Central memory CD8-positive, alpha-beta T cell (primary cell): ENCODE results near the gene IL37.
"Not testable (repeated sequence)": the region's sequence is repeated elsewhere in the genome, so short reads cannot be mapped to it uniquely, and the experiment has no call there.

Experiments used
- ATAC-seq: fragments of 150-1000 bp; cut with Tn5 transposase; replicated peaks from 2 replicates; pipeline ENCODE4 v1.10.0; 2022; ENCODE audit warnings: mild to moderate bottlenecking, moderate FRiP score, moderate number of reproducible peaks; ENCODE audit not compliant: poor library complexity, severe bottlenecking; ENCODE audit errors: extremely low read depth
- DNase-seq, 2 donors: peaks; one replicate each; pipeline ENCODE4 v3.0.0; 2021; ENCODE audit warnings: low spot score in 2 of 2
- H3K27ac Mint-ChIP-seq: one replicate; pipeline ENCODE4 v1.8.0; 2022; ENCODE audit warnings: low read depth, mild to moderate bottlenecking, moderate library complexity, mixed read lengths
- H3K27me3 Mint-ChIP-seq: one replicate; pipeline ENCODE4 v1.8.0; 2022; ENCODE audit warnings: mixed read lengths
- H3K36me3 Mint-ChIP-seq: one replicate; pipeline ENCODE4 v1.8.0; 2022; ENCODE audit warnings: mild to moderate bottlenecking, moderate library complexity, mixed read lengths; ENCODE audit not compliant: insufficient read depth
- H3K4me1 Mint-ChIP-seq: one replicate; pipeline ENCODE4 v1.8.0; 2022; ENCODE audit warnings: mixed read lengths
- H3K4me3 Mint-ChIP-seq: one replicate; pipeline ENCODE4 v1.8.0; 2022; ENCODE audit warnings: mild to moderate bottlenecking, moderate library complexity, mixed read lengths
- H3K9me3 Mint-ChIP-seq: one replicate; pipeline ENCODE4 v1.8.0; 2022; ENCODE audit warnings: mixed read lengths

The IL37 gene

GRCh38 chr2:112918256-112918655 lies 7.3 kb downstream of the IL37 start:
- peaks cover 56% of the 10 kb centered on the region for H3K4me1 Mint-ChIP-seq
- no peaks in the 10 kb centered on the region for H3K9me3 Mint-ChIP-seq
- no peak for DNase-seq
- no peak for ATAC-seq
- H3K4me3 Mint-ChIP-seq, result no peak overlapping the region
- H3K27me3 Mint-ChIP-seq, result no peaks in the 10 kb centered on the region
- H3K27ac Mint-ChIP-seq, result peak overlapping the region; percentile 92
- no peaks in the 10 kb centered on the region for H3K36me3 Mint-ChIP-seq

DNA sequence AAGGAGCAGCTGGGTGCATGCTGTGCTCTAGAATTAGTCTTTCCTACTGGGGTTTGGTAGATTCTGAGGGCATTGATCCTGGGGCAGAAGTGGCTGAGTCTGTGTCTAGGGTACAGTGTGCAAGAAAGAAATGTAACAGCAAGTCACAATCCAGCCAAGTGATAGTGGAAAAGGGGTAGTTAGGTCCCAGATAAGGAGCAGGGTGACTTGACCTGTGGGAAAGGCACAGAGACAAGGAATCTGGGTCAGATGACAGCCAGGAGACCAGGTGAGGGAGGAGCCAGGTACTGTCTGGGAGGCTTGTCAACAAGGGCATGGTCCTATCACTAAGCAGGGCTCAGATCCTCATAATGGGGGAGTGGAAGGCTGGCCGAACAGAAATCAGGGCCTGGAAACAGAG lies 8.1 kb downstream of the IL37 start:
- H3K9me3 Mint-ChIP-seq, result no peaks in the 10 kb centered on the region
- peaks cover 61% of the 10 kb centered on the region for H3K4me1 Mint-ChIP-seq
- ATAC-seq, result no peak
- H3K27ac Mint-ChIP-seq, result peak overlapping the region; percentile 92
- no peaks in the 10 kb centered on the region for H3K27me3 Mint-ChIP-seq
- no peak for DNase-seq
- H3K4me3 Mint-ChIP-seq, result no peak overlapping the region
- no peaks in the 10 kb centered on the region for H3K36me3 Mint-ChIP-seq

- ATAC-seq, result peak; percentile 90
- peaks cover 46% of the 10 kb centered on the region for H3K4me1 Mint-ChIP-seq
- H3K4me3 Mint-ChIP-seq, result no peak overlapping the region
- DNase-seq, result peak in 1 of 2 donors; percentile 69
- H3K36me3 Mint-ChIP-seq, result no peaks in the 10 kb centered on the region
- H3K27me3 Mint-ChIP-seq, result no peaks in the 10 kb centered on the region
- peak overlapping the region; percentile 92 for H3K27ac Mint-ChIP-seq
- H3K9me3 Mint-ChIP-seq, result no peaks in the 10 kb centered on the region
Measured at GRCh38 chr2:112920923-112921532, 10.1 kb downstream of the IL37 start.

DNA sequence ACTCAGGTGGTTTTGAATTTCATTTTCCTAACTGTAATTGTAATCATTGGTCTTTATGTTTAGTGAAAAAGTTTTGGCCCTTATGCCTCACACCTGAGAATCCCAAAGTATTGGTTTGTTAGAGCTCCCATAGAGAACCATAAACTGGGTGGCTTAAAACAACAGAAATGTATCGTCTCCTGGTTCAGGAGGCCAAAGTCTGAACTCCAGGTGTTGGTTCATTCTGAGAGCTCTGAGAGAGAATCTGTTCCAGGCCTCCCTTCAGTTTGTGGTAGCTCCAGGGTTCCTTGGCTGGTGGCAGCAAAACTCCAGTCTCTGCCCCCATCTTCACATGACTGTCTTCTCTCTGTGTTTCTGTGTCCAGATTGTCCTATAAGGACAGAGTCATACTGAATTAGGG lies 11.0 kb downstream of the IL37 start:
- no peaks in the 10 kb centered on the region for H3K9me3 Mint-ChIP-seq

DNA sequence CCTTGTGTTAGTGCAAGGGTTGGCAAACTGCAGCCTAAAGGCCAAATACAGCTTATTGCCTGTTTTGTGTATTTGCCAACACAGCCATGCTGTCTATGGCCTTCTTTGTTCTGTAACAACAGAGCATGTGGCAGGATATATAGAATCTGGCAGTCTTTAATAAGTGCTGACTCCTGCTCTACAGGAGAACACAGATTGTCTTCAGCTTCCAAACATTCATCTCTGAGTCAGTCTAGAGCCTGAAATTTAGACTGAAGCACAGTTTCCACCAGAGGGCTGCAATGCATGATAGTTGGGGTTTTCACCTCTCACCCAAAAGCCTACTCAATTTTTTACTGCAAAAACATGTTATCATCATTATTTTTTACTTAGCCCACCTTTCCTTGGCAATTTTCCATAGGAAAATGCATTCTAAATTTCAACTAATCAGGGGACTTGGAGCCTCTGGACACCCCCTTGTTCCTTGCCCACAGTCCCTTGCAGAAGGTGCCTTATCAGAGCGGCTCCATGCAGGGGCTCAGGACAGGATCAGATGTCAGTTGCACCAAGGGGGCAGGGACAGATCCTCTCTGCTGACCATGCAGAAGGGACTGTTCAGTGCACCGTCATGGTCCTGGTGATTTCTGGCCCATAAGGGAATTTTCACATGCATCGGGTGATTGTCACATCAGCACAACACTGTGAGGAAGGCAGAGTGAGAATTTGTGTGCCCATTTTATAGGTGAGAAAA lies 12.4 kb downstream of the IL37 start:
- no peak for ATAC-seq
- no peak for DNase-seq
- Mint-ChIP-seq H3K4me1 (peaks cover 33% of the 10 kb centered on the region), H3K27ac (peak overlapping the region; percentile 92), H3K9me3 (no peaks in the 10 kb centered on the region), H3K4me3 (no peak overlapping the region), H3K36me3 (no peaks in the 10 kb centered on the region), H3K27me3 (no peaks in the 10 kb centered on the region)

More for the DNA sequence above, 11.0 kb downstream of the IL37 start:
- Mint-ChIP-seq H3K27me3 (no peaks in the 10 kb centered on the region), H3K4me3 (no peak overlapping the region), H3K36me3 (no peaks in the 10 kb centered on the region), H3K27ac (peak overlapping the region; percentile 92), H3K4me1 (peaks cover 38% of the 10 kb centered on the region)
- ATAC-seq (no peak), DNase-seq (no peak)

GRCh38 chr2:112923967-112924338 lies 13.0 kb downstream of the IL37 start:
- Mint-ChIP-seq H3K4me3 (no peak overlapping the region), H3K9me3 (no peaks in the 10 kb centered on the region), H3K4me1 (peaks cover 30% of the 10 kb centered on the region), H3K27ac (peak overlapping the region; percentile 42), H3K36me3 (peaks cover under 1% of the 10 kb centered on the region), H3K27me3 (no peaks in the 10 kb centered on the region)
- ATAC-seq, result peak; percentile 42
- DNase-seq, result no peak

- no peak for ATAC-seq
- DNase-seq, result no peak
- Mint-ChIP-seq H3K27me3 (no peaks in the 10 kb centered on the region), H3K9me3 (no peaks in the 10 kb centered on the region), H3K4me1 (peaks cover 27% of the 10 kb centered on the region), H3K27ac (peak overlapping the region; percentile 42), H3K4me3 (no peak overlapping the region), H3K36me3 (peaks cover 2% of the 10 kb centered on the region)
Measured at GRCh38 chr2:112924360-112924759, 13.4 kb downstream of the IL37 start.

- Mint-ChIP-seq H3K27me3 (no peaks in the 10 kb centered on the region), H3K4me1 (peaks cover 24% of the 10 kb centered on the region), H3K27ac (no peak overlapping the region), H3K36me3 (peaks cover 2% of the 10 kb centered on the region), H3K4me3 (no peak overlapping the region), H3K9me3 (no peaks in the 10 kb centered on the region)
- DNase-seq (no peak), ATAC-seq (no peak)
Measured at GRCh38 chr2:112924821-112925220, 13.9 kb downstream of the IL37 start.

- Mint-ChIP-seq H3K4me3 (no peak overlapping the region), H3K4me1 (peaks cover 7% of the 10 kb centered on the region), H3K27ac (no peak overlapping the region), H3K36me3 (peaks cover 2% of the 10 kb centered on the region), H3K9me3 (no peaks in the 10 kb centered on the region), H3K27me3 (no peaks in the 10 kb centered on the region)
- ATAC-seq, result no peak
- DNase-seq, result no peak
Measured at GRCh38 chr2:112926707-112927106, 15.7 kb downstream of the IL37 start.

- H3K36me3 Mint-ChIP-seq, result peaks cover 2% of the 10 kb centered on the region
- H3K27me3 Mint-ChIP-seq, result no peaks in the 10 kb centered on the region
- DNase-seq, result no peak
Measured at GRCh38 chr2:112927745-112928144, 16.8 kb downstream of the IL37 start.

DNA sequence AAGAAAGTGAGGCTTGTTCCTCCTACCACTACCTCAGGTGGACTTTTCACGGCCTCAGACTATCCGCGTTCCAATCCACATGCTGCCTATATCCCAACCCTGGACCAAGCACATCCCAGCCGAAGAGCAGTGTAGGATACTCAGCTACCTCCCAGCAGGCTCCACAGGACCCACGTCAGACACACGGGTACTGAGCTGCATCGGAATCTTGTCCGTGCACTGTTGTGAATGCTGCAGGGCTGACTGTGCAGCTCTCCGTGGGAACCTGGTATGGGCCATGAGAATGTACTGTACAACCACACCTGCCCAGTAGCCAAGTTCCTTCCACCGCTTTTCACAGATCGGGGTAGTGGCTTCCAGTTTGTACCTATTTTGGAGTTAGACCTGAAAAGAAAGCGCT lies 22.3 kb downstream of the IL37 start:
- DNase-seq (no peak), ATAC-seq (no peak)
- no peak overlapping the region for H3K4me3 Mint-ChIP-seq
- peaks cover 2% of the 10 kb centered on the region for H3K36me3 Mint-ChIP-seq
- H3K27me3 Mint-ChIP-seq, result no peaks in the 10 kb centered on the region
- no peaks in the 10 kb centered on the region for H3K9me3 Mint-ChIP-seq
- no peak overlapping the region for H3K27ac Mint-ChIP-seq
- peaks cover 9% of the 10 kb centered on the region for H3K4me1 Mint-ChIP-seq

More at GRCh38 chr2:112927745-112928144, 16.8 kb downstream of the IL37 start:
- H3K27ac Mint-ChIP-seq, result no peak overlapping the region
- ATAC-seq, result no peak
- no peaks in the 10 kb centered on the region for H3K9me3 Mint-ChIP-seq
- peaks cover 5% of the 10 kb centered on the region for H3K4me1 Mint-ChIP-seq
- H3K4me3 Mint-ChIP-seq, result no peak overlapping the region

GRCh38 chr2:112934117-112934516 lies 23.2 kb downstream of the IL37 start:
- DNase-seq, H3K9me3 Mint-ChIP-seq, H3K27me3 Mint-ChIP-seq, H3K36me3 Mint-ChIP-seq, H3K27ac Mint-ChIP-seq, H3K4me3 Mint-ChIP-seq, ATAC-seq: not testable (repeated sequence)
- H3K4me1 Mint-ChIP-seq, result peaks cover 17% of the 10 kb centered on the region

DNA sequence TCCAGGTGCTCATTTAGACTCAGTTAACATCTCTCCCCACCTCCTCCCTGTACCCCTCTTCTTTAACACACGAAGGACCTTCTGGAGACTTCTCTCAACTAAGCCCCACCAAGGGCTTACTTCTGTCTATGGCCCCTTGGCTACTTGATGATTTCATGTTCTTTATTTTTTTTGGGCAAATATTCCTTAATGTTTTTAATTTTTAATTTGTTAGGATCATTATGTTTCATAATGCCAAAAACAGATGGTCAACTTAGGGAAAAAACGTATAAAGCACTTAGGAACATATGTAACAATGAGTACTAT lies 25.9 kb downstream of the IL37 start:
- ATAC-seq (no peak), DNase-seq (no peak)
- peaks cover 19% of the 10 kb centered on the region for H3K4me1 Mint-ChIP-seq
- no peak overlapping the region for H3K27ac Mint-ChIP-seq
- H3K9me3 Mint-ChIP-seq, result no peaks in the 10 kb centered on the region
- no peak overlapping the region for H3K4me3 Mint-ChIP-seq
- no peaks in the 10 kb centered on the region for H3K36me3 Mint-ChIP-seq
- H3K27me3 Mint-ChIP-seq, result no peaks in the 10 kb centered on the region
